SK-N-SH treated with all-trans-retinoic acid at 6 μM for 48 hours (cell line): ENCODE measurements around the gene SWSAP1.

Experiments
- ATAC-seq: fragments of 200-7000 bp; cut with Tn5 transposase; 3 replicates; pipeline ENCODE4 v1.9.1; 2020; ENCODE audit warnings: mild to moderate bottlenecking, moderate library complexity
- ARNTL ChIP-seq: fragments of 450-650 bp; formaldehyde crosslinking; IDR thresholded peaks from 2 replicates; pipeline ENCODE4 v1.5.0; 2020; ENCODE audit warnings: low read depth, mild to moderate bottlenecking, moderate library complexity, borderline replicate concordance
- BACH2 ChIP-seq: fragments of 250-450 bp; sonication (Bioruptor Pico); IDR thresholded peaks from 2 replicates; pipeline ENCODE4 v1.9.0; 2021; ENCODE audit warnings: mild to moderate bottlenecking, borderline replicate concordance
- CREB5 ChIP-seq: fragments of 250-450 bp; sonication (Bioruptor Pico); IDR thresholded peaks from 2 replicates; pipeline ENCODE4 v1.5.1; 2020; ENCODE audit warnings: low read depth, mild to moderate bottlenecking, moderate library complexity
- CSDC2 ChIP-seq: fragments of 250-450 bp; sonication (Bioruptor Pico); IDR thresholded peaks from 2 replicates; pipeline ENCODE4 v1.5.0; 2020; ENCODE audit warnings: mild to moderate bottlenecking, moderate library complexity
- CSRNP3 ChIP-seq: fragments of 250-450 bp; sonication (Bioruptor Pico); IDR thresholded peaks from 2 replicates; pipeline ENCODE4 v1.5.1; 2021; ENCODE audit warnings: mild to moderate bottlenecking, moderate library complexity
- ESRRG ChIP-seq: fragments of 250-450 bp; sonication (Bioruptor Pico); IDR thresholded peaks from 2 replicates; pipeline ENCODE4 v1.6.1; 2021; ENCODE audit warnings: mild to moderate bottlenecking
- GLIS3 ChIP-seq: fragments of 250-450 bp; sonication (Bioruptor Pico); IDR thresholded peaks from 2 replicates; pipeline ENCODE4 v1.5.0; 2020; ENCODE audit warnings: mild to moderate bottlenecking, moderate library complexity
- ISL1 ChIP-seq: fragments of 250-450 bp; sonication (Bioruptor Pico); IDR thresholded peaks from 2 replicates; pipeline ENCODE4 v2.1.2; 2022; ENCODE audit warnings: mild to moderate bottlenecking, moderate library complexity
- PATZ1 ChIP-seq: fragments of 250-450 bp; sonication (Bioruptor Pico); IDR thresholded peaks from 2 replicates; pipeline ENCODE4 v1.8.0; 2020; ENCODE audit warnings: mild to moderate bottlenecking, moderate library complexity, borderline replicate concordance
- PPARA ChIP-seq: fragments of 250-450 bp; sonication (Bioruptor Pico); IDR thresholded peaks from 2 replicates; pipeline ENCODE4 v1.5.0; 2020; ENCODE audit warnings: mild to moderate bottlenecking, borderline replicate concordance
- RARB ChIP-seq: fragments of 250-450 bp; sonication (Bioruptor Pico); IDR thresholded peaks from 2 replicates; pipeline ENCODE4 v1.8.0; 2021; ENCODE audit warnings: mild to moderate bottlenecking, moderate library complexity
- SNAI2 ChIP-seq: fragments of 250-450 bp; sonication (Bioruptor Pico); IDR thresholded peaks from 2 replicates; pipeline ENCODE4 v1.5.0; 2020; ENCODE audit warnings: mild to moderate bottlenecking, moderate library complexity
- TCF4 ChIP-seq: fragments of 250-450 bp; sonication (Bioruptor Pico); IDR thresholded peaks from 2 replicates; pipeline ENCODE4 v1.8.0; 2021; ENCODE audit warnings: mild to moderate bottlenecking, moderate library complexity, borderline replicate concordance
- TOX ChIP-seq: fragments of 250-450 bp; sonication (Bioruptor Pico); IDR thresholded peaks from 2 replicates; pipeline ENCODE4 v1.8.0; 2021; ENCODE audit warnings: mild to moderate bottlenecking, moderate library complexity, borderline replicate concordance
- TSHZ2 ChIP-seq: fragments of 250-450 bp; sonication (Bioruptor Pico); IDR thresholded peaks from 2 replicates; pipeline ENCODE4 v1.5.0; 2020; ENCODE audit warnings: mild to moderate bottlenecking, moderate library complexity
- ZC3H10 ChIP-seq: fragments of 250-450 bp; sonication (Bioruptor Pico); IDR thresholded peaks from 2 replicates; pipeline ENCODE4 v1.5.1; 2021; ENCODE audit warnings: mild to moderate bottlenecking, moderate library complexity
- ZFP3 ChIP-seq: fragments of 250-450 bp; sonication (Bioruptor Pico); IDR thresholded peaks from 2 replicates; pipeline ENCODE4 v1.5.0; 2020; ENCODE audit warnings: mild to moderate bottlenecking, moderate library complexity
- ZFP30 ChIP-seq: fragments of 450-650 bp; formaldehyde crosslinking; IDR thresholded peaks from 2 replicates; pipeline ENCODE4 v1.5.0; 2022; ENCODE audit warnings: mild to moderate bottlenecking, moderate library complexity
- ZNF565 ChIP-seq: fragments of 450-650 bp; formaldehyde crosslinking; conservative IDR thresholded peaks from 2 replicates; pipeline ENCODE4 v1.5.0; 2020; ENCODE audit warnings: low read depth, mild to moderate bottlenecking, moderate library complexity
- ZNF70 ChIP-seq: fragments of 450-650 bp; formaldehyde crosslinking; IDR thresholded peaks from 2 replicates; pipeline ENCODE4 v1.5.0; 2020; ENCODE audit warnings: mild to moderate bottlenecking, moderate library complexity
- ZNF8 ChIP-seq: fragments of 450-650 bp; formaldehyde crosslinking; IDR thresholded peaks from 2 replicates; pipeline ENCODE4 v1.5.0; 2020; ENCODE audit warnings: mild to moderate bottlenecking, moderate library complexity

The SWSAP1 gene

GRCh38 chr19:11345122-11345803 is 29.2 kb upstream of the SWSAP1 start:
- TF ChIP-seq CSRNP3 (no peak), ESRRG (no peak), GLIS3 (CRISPR knock-in tag) (no peak), TOX (CRISPR knock-in tag) (no peak), SNAI2 (CRISPR knock-in tag) (no peak), CSDC2 (CRISPR knock-in tag) (no peak), CREB5 (CRISPR knock-in tag) (no peak), ZFP30 (CRISPR knock-in tag) (no peak), ZNF70 (CRISPR knock-in tag) (no peak), ZNF565 (CRISPR knock-in tag) (no peak), ISL1 (CRISPR knock-in tag) (no peak), PATZ1 (CRISPR knock-in tag) (no peak), ZFP3 (no peak), TCF4 (CRISPR knock-in tag) (no peak), BACH2 (no peak), ZNF8 (CRISPR knock-in tag) (no peak), RARB (CRISPR knock-in tag) (no peak), ZC3H10 (CRISPR knock-in tag) (no peak)
- no peak for ATAC-seq

GRCh38 chr19:11346104-11346940 is 28.1 kb upstream of the SWSAP1 start, which contains the start of the genes CCDC159 and TMEM205:
Gene CCDC159 (plus strand): TSS chr19:11346519. CDS start chr19:11346607, 88 bp downstream.
Gene TMEM205 (minus strand): TSS chr19:11346268. CDS start chr19:11345619, 649 bp downstream.
- TF ChIP-seq ZFP3: no peak
- 0 out of 2 replicates have a peak, but pooled peaks have one; percentile 40 for TF ChIP-seq TSHZ2 (CRISPR knock-in tag)
- no peak for TF ChIP-seq SNAI2 (CRISPR knock-in tag)
- no peak for TF ChIP-seq ZC3H10 (CRISPR knock-in tag)
- peak; percentile 90 for ATAC-seq

- TF ChIP-seq ARNTL (CRISPR knock-in tag) (no peak), SNAI2 (CRISPR knock-in tag) (no peak), ZFP30 (CRISPR knock-in tag) (no peak), PATZ1 (CRISPR knock-in tag) (no peak), PPARA (CRISPR knock-in tag) (no peak), BACH2 (no peak), ZNF70 (CRISPR knock-in tag) (no peak), GLIS3 (CRISPR knock-in tag) (no peak), RARB (CRISPR knock-in tag) (no peak)
- TF ChIP-seq, all 23 proteins: peak for 0
Measured at GRCh38 chr19:11347546-11348039, 26.9 kb upstream of the SWSAP1 start.

More at GRCh38 chr19:11347546-11348039, 26.9 kb upstream of the SWSAP1 start:
- no peak for ATAC-seq
